ENCODE data around the gene HCCS. TPM values are rescaled to one million over a fixed set of nuclear protein-coding genes. Genes with fewer than 3 reads are reported as not detected.

HCCS gene
- total and polyA plus RNA-seq, 2 of the 8 experiments (the other 6 are each of a cell fraction or from before 2014, with no cell fraction given) = 11.9 to 29.9 TPM

- Histone ChIP-seq H4K91ac (replicated peaks; ENCODE audit: insufficient read length, low read length) (no peak overlapping the region), H2AFZ (ENCODE audit: low read length) (no peak overlapping the region), H3K23ac (ENCODE audit: insufficient read length) (no peak overlapping the region), H3K9me3 (ENCODE audit: insufficient read depth in 2 of 2, low read depth in 1 of 2, low read length in 1 of 2) (no peaks in the 10 kb centered on the region), H2BK15ac (ENCODE audit: low read length) (no peak overlapping the region), H2AK5ac (ENCODE audit: low read depth, low read length) (no peak overlapping the region), H3K4me1 (replicated peaks in 1 of 4; ENCODE audit: control insufficient read depth in 3 of 4, insufficient read depth in 4 of 4, low read length in 3 of 4) (no peaks in the 10 kb centered on the region; a peak in 1 of 7 replicates), H4K20me1 (replicated peaks in 1 of 2; ENCODE audit: control insufficient read depth in 1 of 2, insufficient read depth in 2 of 2, low read length in 2 of 2) (no peaks in the 10 kb centered on the region), H3K14ac (ENCODE audit: insufficient read length) (no peak overlapping the region), H3K18ac (ENCODE audit: extremely low read depth, low read length) (no peak overlapping the region), H3K4me2 (ENCODE audit: insufficient read depth in 1 of 2, low read depth in 2 of 2, low read length in 2 of 2) (no peak overlapping the region), H3K9ac (replicated peaks in 1 of 4; ENCODE audit: extremely low read depth in 1 of 4, low read depth in 3 of 4, low read length in 3 of 4) (no peak overlapping the region), H3K36me3 (ENCODE audit: control insufficient read depth in 2 of 4, insufficient read depth in 4 of 4, low read length in 3 of 4) (no peaks in the 10 kb centered on the region), H3K79me2 (ENCODE audit: control insufficient read depth in 1 of 2, insufficient read depth in 2 of 2, low read length in 2 of 2) (no peaks in the 10 kb centered on the region), H3K27ac (ENCODE audit: low read depth, low read length) (no peak overlapping the region), H3K23me2 (ENCODE audit: low read depth, low read length) (no peaks in the 10 kb centered on the region), H3K4ac (replicated peaks; ENCODE audit: insufficient read length, low read depth, low read length) (no peak overlapping the region), H2BK5ac (ENCODE audit: low read depth, low read length) (no peak overlapping the region), H4K5ac (ENCODE audit: insufficient read length, low read depth, low read length) (no peak overlapping the region), H3K4me3 (ENCODE audit: extremely low read depth in 1 of 4, insufficient read depth in 2 of 4, low read depth in 3 of 4, low read length in 4 of 4) (no peak overlapping the region), H3K27me3 (replicated peaks in 1 of 4; ENCODE audit: control insufficient read depth in 3 of 4, extremely low read depth in 1 of 4, insufficient read depth in 3 of 4, low read length in 3 of 4) (no peaks in the 10 kb centered on the region), H3K79me1 (ENCODE audit: low read depth, low read length) (no peaks in the 10 kb centered on the region), H3K56ac (replicated peaks; ENCODE audit: insufficient read length, low read depth, low read length) (no peak overlapping the region), H2BK120ac (replicated peaks; ENCODE audit: low read depth, low read length) (no peak overlapping the region), H4K8ac (ENCODE audit: extremely low read depth, insufficient read depth, low read length) (no peak overlapping the region), H2BK12ac (ENCODE audit: low read depth, low read length) (no peak overlapping the region), H2BK20ac (ENCODE audit: low read length) (no peak overlapping the region)
- FAIRE-seq = no peak
- ChIA-PET CTCF (ENCODE audit: partially characterized antibody) (interaction anchor here (1.0 to 1.7 kb wide), 2 partner anchors 902 to 908 kb away, joined by 3 to 5 read pairs; no protein-coding TSS in a partner anchor), POLR2A (ENCODE audit: partially characterized antibody) (no interaction called here)
- no peak for TF ChIP-seq SP4 (IDR thresholded peaks at IDR 0.05; ENCODE audit: low read length)
- TF ChIP-seq POU5F1 (IDR thresholded peaks at IDR 0.05; ENCODE audit: low read depth, low read length) = no peak
- no peak for TF ChIP-seq ATF3 (IDR thresholded peaks at IDR 0.05; ENCODE audit: insufficient read depth, low read depth, low read length)
- no peak for TF ChIP-seq CBX8 (IDR thresholded peaks at IDR 0.05; ENCODE audit: borderline replicate concordance, low read depth, low read length)
- no peak for TF ChIP-seq TAF7 (optimal IDR thresholded peaks at IDR 0.05; ENCODE audit: borderline replicate concordance, low read depth, low read length)
- no peak for TF ChIP-seq SP2 (IDR thresholded peaks at IDR 0.05; ENCODE audit: low read length)
- TF ChIP-seq CREB1 (IDR thresholded peaks at IDR 0.05) = no peak
- no peak for TF ChIP-seq KDM5A (IDR thresholded peaks at IDR 0.05; ENCODE audit: low read length)
- no peak for TF ChIP-seq RFX5 (IDR thresholded peaks at IDR 0.05; ENCODE audit: borderline replicate concordance, low read depth, low read length)
- no peak for TF ChIP-seq CTBP2 (IDR thresholded peaks at IDR 0.05; ENCODE audit: borderline replicate concordance, insufficient read depth, insufficient read length, low read length)
- TF ChIP-seq TBP (IDR thresholded peaks at IDR 0.05; ENCODE audit: low read depth, low read length) = no peak
- no peak for TF ChIP-seq NANOG (IDR thresholded peaks at IDR 0.05; ENCODE audit: insufficient read depth, low read depth, low read length, poor library complexity, severe bottlenecking)
- TF ChIP-seq E2F6 (IDR thresholded peaks at IDR 0.05) = no peak
- TF ChIP-seq ASH2L (IDR thresholded peaks at IDR 0.05; ENCODE audit: low read length) = no peak
- TF ChIP-seq CHD1 (IDR thresholded peaks at IDR 0.05; ENCODE audit: low read depth, low read length) = no peak
- DNase-seq (ENCODE audit: low read depth in 1 of 2, low spot score in 2 of 2) = no peak
Observed at GRCh38 chrX:11097933-11098332, 13.2 kb upstream of the HCCS start.

Measured in H1 (cell line).